A549 treated with GW870086 at 1 μM for 4 hours (cell line): Measurements from ENCODE around the gene ADCYAP1. TPM values are rescaled to one million over a fixed set of nuclear protein-coding genes. Genes with fewer than 3 reads are reported as not detected.

Experiments
- total RNA-seq: library from RNA; stranded (reverse); fragments of 200-300 nt; extraction: Qiagen RNA extraction; gene quantifications from 5 replicates; pipeline ENCODE4 v1.2.3, GENCODE V29; 2022; ENCODE audit warnings: low read depth

ADCYAP1 gene
- not detected in 5 replicates for total RNA-seq

DNA sequence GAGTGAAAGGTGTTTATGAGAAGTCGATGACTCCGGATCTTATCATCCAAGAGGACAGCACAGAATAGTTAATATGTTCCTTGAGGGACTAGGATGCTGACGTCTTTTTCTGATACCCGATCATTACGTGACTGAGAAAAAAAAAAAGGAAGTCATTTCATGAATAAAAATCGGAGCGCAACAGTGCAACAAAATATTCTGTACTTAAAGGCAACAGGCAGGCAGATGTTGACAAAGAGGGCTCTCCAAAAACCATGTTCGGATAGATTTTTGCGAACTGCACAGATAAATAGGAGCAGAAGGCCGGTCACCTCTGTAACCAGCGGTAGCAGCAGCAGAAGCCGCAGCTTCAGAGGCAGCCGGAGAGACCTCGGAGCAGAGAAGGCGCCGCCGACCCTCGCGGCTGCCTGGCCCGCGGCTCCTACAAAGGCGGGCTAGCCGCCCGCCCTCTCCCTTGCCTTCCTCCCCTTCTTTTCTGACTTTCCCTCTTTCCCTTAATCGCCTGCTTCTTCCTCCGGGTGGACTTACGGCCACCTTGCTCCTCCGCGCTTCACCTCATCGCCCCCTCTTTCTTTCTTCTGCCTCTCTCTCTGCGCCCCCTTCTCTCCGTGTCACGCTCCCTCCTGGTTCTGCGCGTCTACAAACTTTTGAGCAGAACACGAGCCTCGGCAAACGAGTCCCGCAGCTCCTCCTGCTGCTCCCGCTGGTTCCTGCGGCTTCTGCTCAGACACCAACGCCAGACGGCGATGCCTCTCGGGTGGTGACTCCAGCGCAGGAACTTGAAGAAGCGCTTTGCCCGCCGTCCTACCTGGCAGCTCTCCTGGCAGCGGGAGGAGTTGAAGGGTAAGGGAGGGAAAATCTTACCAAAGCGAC lies at the start of gene ADCYAP1:
ADCYAP1 (plus strand) TSS at position 654 of the 873 bp plus-strand sequence. CDS start 516 bp downstream, outside the sequence.

Other genes with a start within 250 kb of the ADCYAP1 start
- gene TYMS, start 247.2 kb upstream of the ADCYAP1 start, total RNA-seq, result 166 to 177 TPM (median 168 TPM) in 5 replicates
- gene ENOSF1, start 192.2 kb upstream of the ADCYAP1 start, total RNA-seq, result 22.2 to 29.3 TPM (median 24.8 TPM) in 5 replicates
- gene YES1, start 92.6 kb upstream of the ADCYAP1 start, total RNA-seq, result 14.9 to 32.0 TPM (median 22.7 TPM) in 5 replicates